GM12875 (cell line): Measurements from ENCODE around the gene FREM1.

Experiments used
- H3K4me3 ChIP-seq: one replicate; pipeline ENCODE4 v1.5.1; 2011; ENCODE audit warnings: low read depth, low read length, control low read depth
- TF ChIP-seq, protein P1 (sequence below): IDR thresholded peaks from 2 replicates; pipeline ENCODE4 v1.5.1; 2011; ENCODE audit warnings: low read depth, mild to moderate bottlenecking, control low read depth, inconsistent platforms, low read length, moderate library complexity, borderline replicate concordance; ENCODE audit not compliant: insufficient read depth

Gene FREM1

DNA sequence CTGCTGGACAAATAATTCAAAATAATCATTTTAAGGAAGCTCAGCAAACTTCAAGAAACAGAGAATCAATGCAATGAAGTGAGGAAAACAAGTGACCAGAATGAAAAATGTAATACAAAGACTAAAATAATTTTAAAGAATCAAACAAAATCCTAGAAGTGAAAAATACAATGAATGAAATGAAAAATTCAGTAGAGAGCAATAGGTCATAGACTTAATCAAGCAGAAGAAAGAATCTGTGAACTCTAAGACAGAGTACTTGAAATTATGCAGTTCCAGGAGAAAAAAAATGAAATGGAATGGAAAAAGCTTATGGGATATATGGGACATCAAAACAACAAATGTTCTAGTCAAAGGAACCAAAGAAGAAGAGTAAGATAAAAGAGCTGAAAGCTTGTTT lies 205.1 kb downstream of the FREM1 start:
- TF ChIP-seq, protein P1, sequence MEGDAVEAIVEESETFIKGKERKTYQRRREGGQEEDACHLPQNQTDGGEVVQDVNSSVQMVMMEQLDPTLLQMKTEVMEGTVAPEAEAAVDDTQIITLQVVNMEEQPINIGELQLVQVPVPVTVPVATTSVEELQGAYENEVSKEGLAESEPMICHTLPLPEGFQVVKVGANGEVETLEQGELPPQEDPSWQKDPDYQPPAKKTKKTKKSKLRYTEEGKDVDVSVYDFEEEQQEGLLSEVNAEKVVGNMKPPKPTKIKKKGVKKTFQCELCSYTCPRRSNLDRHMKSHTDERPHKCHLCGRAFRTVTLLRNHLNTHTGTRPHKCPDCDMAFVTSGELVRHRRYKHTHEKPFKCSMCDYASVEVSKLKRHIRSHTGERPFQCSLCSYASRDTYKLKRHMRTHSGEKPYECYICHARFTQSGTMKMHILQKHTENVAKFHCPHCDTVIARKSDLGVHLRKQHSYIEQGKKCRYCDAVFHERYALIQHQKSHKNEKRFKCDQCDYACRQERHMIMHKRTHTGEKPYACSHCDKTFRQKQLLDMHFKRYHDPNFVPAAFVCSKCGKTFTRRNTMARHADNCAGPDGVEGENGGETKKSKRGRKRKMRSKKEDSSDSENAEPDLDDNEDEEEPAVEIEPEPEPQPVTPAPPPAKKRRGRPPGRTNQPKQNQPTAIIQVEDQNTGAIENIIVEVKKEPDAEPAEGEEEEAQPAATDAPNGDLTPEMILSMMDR: no peak
- no peak overlapping the region for H3K4me3 ChIP-seq

DNA sequence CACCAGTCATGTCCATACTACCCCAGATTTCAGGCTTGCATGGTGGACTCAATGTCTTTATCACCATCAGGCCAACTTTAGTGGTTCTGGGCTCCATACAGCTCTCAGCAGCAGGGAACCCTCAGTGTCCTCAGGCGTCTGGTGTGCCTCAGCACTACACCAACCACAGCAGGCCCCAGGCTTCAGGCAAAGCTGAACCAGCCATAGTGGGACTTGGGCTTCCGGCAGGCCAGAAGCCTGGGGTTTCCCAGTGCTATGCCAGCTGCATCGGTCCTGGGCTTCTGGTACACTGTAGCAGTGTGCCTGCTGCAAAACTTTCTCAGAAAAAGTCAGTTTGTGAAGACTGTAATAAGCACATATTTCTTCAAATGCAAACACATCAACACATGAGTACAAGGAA lies 205.9 kb downstream of the FREM1 start:
- TF ChIP-seq, protein P1: no peak
- no peak overlapping the region for H3K4me3 ChIP-seq

DNA sequence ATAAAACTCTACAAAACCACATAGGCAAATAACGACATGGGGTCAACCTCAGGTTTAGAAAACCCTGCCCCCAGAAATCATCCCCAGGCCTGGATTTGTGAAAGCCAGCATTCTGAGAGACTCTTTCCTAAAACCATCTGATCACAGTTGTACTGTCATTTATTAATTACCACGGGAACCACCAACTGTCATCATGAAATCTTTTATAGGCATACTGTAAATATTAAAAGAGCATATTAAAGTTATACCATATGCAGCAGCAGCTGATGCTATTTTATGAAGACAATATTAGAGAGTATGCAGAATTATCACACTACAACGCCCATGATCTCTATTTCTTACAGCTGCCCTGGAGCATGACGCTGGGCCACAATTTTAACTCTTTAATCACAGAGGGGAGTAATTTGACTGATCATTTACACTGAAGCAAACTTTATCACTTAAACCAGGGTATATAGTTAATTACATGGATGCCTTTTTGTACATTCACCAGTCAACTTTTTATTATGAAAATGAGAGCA lies 208.0 kb downstream of the FREM1 start:
- TF ChIP-seq, protein P1: no peak
- no peak overlapping the region for H3K4me3 ChIP-seq

DNA sequence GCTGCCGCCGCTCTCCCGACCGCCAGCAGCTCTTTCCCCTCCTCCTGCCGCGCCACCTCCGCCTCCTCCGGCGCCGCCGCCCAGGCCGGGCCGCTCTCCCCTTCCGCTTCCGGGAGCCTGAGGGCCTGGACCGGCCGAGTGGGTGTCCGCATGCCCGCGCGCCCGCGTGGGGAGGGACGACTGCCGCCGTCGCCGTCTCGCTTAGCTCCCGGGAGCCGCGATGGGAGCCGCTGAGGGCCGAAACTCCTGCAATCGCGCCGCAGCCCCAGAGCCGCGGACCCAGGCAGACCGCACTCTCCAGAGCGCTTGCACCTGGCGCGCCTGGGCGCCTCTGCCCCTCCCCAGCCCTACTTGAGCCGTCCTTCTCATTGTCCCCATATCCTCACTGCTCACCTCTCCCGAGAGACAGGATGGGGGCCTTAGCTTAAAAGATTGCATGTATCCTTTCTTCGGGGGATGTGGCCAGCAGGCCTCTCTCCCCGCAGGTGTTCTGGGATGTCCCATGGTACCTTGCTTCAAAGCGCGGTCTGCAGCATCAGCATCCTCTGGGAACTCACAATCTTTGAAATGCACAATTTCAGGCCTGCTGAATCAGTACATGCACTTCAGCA lies 216.9 kb downstream of the FREM1 start, which contains the start of gene ZDHHC21:
Gene ZDHHC21 (minus strand): TSS at position 182 of the 611 bp plus-strand sequence. CDS start 19,092 bp downstream, outside the sequence.
- peak within 1 kb of the TSS; percentile 66 for H3K4me3 ChIP-seq
- TF ChIP-seq, protein P1: no peak

DNA sequence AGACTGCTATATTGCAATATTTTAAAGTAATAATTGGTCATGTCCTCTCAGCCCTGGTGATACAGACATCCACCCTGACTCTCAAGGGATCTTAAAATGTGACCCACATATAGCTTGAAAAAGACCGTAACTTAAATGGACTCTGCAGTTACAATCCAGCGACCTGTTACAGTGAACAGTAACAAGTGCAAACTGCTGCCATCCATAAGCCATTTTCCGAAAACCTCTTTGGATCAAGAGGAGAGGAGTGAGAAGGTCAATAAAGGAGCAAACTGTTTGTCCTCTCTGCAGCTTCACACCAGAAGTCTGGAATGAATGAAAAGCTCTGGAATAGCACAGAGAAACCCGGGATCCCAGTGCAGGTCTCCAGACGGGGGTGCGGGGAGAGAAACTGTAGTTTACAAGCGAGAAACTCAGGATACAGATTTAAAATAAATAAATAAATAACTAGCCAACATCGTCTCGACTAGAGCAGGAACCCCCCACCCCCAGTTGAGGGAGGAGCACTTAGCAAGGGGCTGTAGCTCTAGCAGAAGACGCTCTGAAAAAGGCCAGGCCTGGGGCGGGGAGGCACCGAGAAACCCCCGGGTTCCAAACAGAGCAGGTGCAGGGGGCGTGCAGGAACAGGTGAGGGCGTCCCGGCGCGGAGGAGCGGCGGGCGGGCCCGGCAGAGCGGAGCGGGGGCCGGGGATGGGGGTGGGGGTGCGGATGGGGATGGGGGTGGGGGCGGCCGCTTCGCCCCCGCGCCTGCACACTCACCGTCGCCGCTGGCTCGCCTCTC lies 217.6 kb downstream of the FREM1 start:
- TF ChIP-seq, protein P1: 0 out of 2 replicates have a peak, but pooled peaks have one; percentile 2

DNA sequence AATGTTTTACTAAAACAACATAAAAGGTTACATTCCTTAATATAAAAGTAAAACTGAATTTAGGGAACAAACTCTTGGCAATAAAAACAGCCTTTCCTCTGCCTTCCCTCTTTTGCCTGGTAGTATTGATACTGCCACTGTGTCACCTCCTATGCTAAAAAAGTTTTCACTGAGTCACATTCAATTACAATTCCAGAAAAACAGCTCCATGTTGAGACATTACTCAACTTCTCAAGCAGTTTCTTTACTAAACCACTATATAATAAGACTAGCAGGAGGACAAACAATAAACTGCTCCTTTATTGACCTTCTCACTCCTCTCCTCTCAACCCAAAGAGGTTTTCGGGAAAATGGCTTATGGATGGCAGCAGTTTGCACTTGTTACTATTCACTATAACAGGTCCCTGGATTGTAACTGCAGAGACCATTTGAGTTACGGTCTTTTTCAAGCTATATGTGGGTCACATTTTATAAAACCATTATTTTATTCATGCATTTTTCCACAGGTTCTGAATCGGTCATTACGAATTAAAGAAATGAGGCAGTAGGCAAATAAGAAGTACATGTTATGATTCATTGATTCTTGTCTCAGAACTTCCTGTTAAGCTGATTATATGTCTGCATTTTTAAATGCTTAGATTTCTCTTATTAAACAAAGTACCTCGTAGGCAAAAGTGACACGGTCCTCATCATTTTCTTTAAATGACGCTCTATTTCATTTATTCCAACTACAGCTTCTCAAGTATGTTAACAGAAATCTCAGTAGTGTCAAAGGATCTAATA lies 219.1 kb downstream of the FREM1 start:
- TF ChIP-seq, protein P1: no peak
- no peak overlapping the region for H3K4me3 ChIP-seq

More for the DNA sequence above, 217.6 kb downstream of the FREM1 start:
- peak overlapping the region; percentile 66 for H3K4me3 ChIP-seq
